Measurements from ENCODE around the gene INCENP.

Gene INCENP

GRCh38 chr11:62124186-62125113 is 639 bp downstream of the INCENP start:
- DNase-seq, result no peak

- DNase-seq, result no peak
These were observed 1.5 kb downstream of the INCENP start for GRCh38 chr11:62125316-62125715.

- no peak for DNase-seq
These were observed 2.1 kb downstream of the INCENP start for GRCh38 chr11:62125881-62126280.

GRCh38 chr11:62127426-62127825 is 3.6 kb downstream of the INCENP start:
- no peak for DNase-seq

DNA sequence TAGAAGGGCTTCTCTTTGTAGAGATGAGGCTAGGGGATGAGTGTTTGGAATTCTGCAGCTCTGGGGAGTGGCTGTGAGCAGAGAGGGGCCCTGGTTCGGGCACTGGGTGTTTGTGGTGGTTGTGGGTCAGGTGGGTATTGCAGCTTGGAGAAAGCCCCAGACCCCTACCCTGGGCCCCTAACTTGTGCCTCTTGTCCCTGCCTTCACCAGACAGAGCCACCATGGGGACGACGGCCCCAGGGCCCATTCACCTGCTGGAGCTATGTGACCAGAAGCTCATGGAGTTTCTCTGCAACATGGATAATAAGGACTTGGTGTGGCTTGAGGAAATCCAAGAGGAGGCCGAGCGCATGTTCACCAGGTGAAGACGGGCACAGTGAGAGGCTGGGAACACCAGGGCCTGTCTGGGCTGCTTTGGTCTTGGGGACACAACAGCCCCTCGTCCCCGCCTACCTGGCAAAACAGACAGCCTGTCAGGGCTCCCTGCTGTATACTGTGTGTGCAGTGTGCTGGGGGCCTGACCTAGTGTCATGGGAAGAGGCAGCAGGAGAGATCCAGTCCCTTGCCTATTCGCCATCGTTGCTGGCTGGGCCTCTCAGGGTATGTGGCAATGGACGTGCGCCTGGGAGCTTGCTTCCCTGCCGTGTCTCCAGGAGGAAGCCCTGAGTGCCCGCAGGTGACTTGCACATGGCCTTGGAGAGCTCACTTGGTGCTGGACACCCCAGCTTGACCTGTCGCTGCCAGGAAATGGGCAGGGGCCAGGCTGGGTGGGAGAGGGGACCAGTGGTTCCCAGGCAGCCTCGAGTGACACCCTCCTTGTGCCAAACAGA is 4.3 kb downstream of the INCENP start:
- no peak for DNase-seq

DNA sequence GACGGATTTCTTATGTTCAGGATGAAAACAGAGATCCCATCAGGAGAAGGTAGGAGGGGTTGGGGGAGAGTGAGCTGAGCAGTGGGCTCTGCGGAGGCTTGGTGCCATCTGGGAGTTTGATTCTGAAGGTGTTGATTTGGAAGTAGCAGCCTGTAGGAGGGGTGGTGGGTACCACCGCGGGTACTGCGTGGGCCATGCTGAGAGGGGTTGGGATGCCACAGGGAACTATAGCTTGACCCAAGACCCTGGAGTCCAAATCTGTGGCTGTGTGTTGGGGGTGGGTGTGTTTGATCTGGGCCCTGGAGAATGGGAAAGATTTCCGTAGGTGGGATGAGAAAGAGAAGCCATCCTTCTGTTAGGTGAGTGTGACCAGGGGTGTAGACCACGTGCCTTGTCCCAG is 5.0 kb downstream of the INCENP start:
- no peak for DNase-seq

DNA sequence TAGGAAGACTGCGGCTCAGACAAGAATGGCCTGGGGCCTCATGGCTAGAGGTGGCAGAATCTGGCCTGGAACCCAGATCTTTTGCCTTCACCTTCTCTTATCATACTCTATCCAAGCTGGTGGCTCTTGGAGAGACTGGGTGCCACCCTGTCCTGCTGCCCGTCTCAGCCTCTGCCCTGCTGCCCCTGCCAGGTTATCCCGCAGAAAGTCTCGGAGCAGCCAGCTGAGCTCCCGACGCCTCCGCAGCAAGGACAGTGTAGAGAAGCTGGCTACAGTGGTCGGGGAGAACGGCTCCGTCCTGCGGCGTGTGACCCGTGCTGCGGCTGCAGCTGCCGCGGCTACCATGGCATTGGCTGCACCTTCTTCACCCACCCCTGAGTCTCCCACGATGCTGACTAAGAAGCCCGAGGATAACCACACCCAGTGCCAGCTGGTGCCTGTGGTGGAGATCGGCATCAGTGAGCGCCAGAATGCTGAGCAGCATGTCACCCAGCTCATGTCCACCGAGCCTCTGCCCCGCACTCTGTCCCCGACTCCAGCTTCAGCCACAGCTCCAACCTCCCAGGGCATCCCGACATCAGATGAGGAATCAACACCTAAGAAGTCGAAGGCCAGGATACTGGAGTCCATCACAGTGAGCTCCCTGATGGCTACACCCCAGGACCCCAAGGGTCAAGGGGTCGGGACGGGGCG is 5.9 kb downstream of the INCENP start:
- no peak for DNase-seq

- DNase-seq, result no peak
These were observed 6.7 kb downstream of the INCENP start for GRCh38 chr11:62130283-62131169.

GRCh38 chr11:62131170-62131464 is 7.3 kb downstream of the INCENP start:
- no peak for DNase-seq

- no peak for DNase-seq
These were observed 8.4 kb downstream of the INCENP start for GRCh38 chr11:62132191-62132590.

- no peak for DNase-seq
These were observed 9.0 kb downstream of the INCENP start for GRCh38 chr11:62132689-62133293.

- no peak for DNase-seq
These were observed 9.7 kb downstream of the INCENP start for GRCh38 chr11:62133328-62134065.

- peak; percentile 56 for DNase-seq
These were observed 13.6 kb downstream of the INCENP start for GRCh38 chr11:62137276-62137861.

DNA sequence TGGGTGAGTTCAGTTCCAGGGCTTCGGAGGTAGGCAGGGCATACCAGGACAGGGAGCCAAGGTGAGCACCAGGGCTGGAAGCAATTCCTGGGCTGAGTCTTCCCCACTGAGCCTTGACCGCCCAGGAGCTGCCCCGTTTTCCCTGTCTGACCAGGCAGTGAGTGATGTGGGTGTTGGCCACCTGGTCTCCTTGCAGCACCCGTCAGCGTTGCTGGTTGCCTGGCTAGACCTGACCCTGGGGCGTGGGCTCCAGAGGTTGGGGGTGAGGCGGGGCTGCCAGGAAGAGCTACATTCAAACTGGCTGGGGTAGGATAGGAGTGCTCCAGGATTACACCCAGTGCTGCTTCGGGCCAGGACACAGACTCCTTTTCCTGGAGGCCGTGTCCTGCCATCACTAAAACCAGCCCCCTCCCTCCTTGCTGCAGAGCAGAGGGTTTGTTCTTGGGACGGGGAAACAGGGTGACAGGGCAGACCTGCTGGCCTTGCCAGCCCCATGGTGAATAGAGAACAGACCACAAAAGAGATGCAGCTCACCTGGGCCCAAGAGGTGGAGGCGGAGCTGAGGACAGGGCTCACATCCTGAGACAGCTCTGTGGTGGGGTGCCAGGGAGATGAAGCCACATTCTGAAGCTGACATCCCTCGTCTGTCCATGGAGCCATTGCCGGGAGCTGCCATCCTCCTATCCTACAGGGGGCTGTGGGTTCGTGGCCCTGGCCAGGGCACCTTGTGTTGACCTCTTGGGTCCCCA is 14.2 kb downstream of the INCENP start:
- no peak for DNase-seq

GRCh38 chr11:62138630-62139425 is 15.0 kb downstream of the INCENP start:
- DNase-seq, result no peak

GRCh38 chr11:62139526-62140303 is 15.9 kb downstream of the INCENP start:
- no peak for DNase-seq

DNA sequence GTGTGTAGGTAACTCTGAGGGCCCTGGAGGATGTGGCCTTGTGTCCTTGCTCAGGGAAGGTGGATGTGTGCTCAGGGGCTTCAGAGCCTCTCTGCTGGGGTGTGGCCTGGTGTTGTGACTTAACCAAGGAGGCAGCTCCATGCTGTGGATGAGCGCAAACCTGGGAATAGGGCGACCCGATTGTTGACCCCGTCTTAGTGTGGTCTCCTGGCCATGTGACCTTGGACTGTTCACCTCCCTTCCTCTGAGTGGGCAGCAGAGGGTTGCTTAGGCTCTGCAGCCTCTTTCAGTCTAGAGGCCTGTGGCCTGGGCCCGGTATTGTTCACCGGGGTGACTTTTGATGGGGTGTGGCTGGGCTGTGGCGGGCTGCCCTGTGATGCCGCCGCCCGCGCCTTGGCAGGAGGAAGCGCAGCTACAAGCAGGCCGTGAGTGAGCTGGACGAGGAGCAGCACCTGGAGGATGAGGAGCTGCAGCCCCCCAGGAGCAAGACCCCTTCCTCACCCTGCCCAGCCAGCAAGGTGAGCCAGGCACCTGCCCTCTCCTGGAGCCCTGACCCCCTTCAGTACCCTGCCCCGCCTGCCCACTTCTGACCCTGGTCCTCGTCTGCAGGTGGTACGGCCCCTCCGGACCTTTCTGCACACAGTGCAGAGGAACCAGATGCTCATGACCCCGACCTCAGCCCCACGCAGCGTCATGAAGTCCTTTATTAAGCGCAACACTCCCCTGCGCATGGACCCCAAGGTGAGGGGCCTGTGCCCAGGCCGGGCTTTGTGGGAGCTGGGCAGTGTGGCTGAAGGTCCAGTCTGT is 16.7 kb downstream of the INCENP start:
- no peak for DNase-seq

All from NCI-H446 treated with DMSO at 0.1 percent for 48 hours (cell line).